ENCODE measurements around the gene HRAS. TPM values are rescaled to one million over a fixed set of nuclear protein-coding genes. Genes with fewer than 3 reads are reported as not detected.
A peak's percentile ranks its signal among the peaks of the same experiment; 100 is the strongest.

Gene HRAS
- total and polyA plus RNA-seq, 8 donors: 14.2 to 181 (median 70.8) TPM

DNA sequence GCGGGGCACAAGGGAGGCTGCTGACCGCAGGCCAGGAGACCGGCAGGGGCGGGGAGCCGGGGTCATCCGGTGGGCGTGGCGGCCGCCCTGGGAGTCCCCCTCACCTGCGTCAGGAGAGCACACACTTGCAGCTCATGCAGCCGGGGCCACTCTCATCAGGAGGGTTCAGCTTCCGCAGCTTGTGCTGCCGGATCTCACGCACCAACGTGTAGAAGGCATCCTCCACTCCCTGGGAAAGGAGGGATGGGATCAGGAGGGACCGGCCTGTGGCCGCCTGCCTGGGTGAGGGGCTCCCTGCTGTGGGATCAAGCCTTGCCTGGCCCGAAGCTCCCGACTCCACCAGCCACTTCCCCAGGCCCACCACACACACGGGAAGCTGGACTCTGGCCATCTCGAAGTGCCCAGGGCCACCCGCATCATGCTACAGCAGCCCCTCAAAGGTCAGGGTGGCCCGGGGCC, 2.8 kb downstream of the HRAS start:
- H3K4me3 ChIP-seq: no peak overlapping the region
- H3K27ac ChIP-seq: no peak overlapping the region
- no peak for TF ChIP-seq EP300 (IDR thresholded peaks at IDR 0.05)
- TF ChIP-seq POLR2AphosphoS5 (IDR thresholded peaks at IDR 0.05): no peak
- no peak for TF ChIP-seq POLR2A (IDR thresholded peaks at IDR 0.05)
- TF ChIP-seq CTCF (IDR thresholded peaks at IDR 0.05): no peak
- no peaks in the 10 kb centered on the region for H3K9me3 ChIP-seq
- DNase-seq: peak in 1 of 2 donors; percentile 39
- H3K36me3 ChIP-seq: peaks cover 13 to 36% (median 33%) of the 10 kb centered on the region in 4 donors
- H3K4me1 ChIP-seq: peaks cover 33 to 42% (median 41%) of the 10 kb centered on the region in 4 donors
- intact Hi-C loops (cut with DNase I; ENCODE audit: low total_unique reads): no loop called here
- 70 to 84% (median 79%) methylated on average over 15 to 23 of the region's 23 CpGs for WGBS, 5 donors
- H3K27me3 ChIP-seq: peaks cover 0 to 13% (median 0%) of the 10 kb centered on the region in 3 donors

DNA sequence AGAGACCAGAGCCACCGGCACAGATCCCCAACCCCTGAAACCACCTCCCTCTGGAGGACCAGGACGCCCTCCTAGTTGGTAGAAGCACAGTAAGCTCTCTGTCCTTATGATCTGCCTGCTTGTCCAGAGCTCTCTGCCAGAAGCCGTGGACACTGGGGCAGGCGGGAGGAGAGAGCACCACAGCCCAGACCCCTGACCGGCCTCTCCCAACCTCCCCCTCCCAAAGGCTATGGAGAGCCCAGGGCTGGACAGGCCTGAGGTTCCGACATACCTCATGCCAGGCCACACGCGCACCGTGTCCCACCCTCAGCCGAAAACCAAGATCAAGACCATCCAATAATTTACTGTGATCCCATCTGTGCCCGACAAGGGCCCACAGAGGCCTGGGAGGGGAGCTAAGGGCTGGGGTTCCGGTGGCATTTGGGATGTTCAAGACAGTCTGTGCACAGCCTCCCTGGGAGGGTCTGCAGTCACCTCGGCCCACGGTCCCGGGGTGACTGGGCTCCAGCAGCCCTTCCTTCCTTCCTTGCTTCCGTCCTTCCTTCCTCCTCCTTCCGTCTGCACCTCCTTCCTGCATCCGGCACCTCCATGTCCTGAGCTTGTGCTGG, 3.4 kb downstream of the HRAS start:
- H3K36me3 ChIP-seq: peaks cover 13 to 36% (median 33%) of the 10 kb centered on the region in 4 donors
- no peak for TF ChIP-seq POLR2AphosphoS5 (IDR thresholded peaks at IDR 0.05)
- TF ChIP-seq EP300 (IDR thresholded peaks at IDR 0.05): no peak
- no peak for TF ChIP-seq POLR2A (IDR thresholded peaks at IDR 0.05)
- no peak for TF ChIP-seq CTCF (IDR thresholded peaks at IDR 0.05)
- H3K27ac ChIP-seq: no peak overlapping the region
- intact Hi-C loops (cut with DNase I; ENCODE audit: low total_unique reads): no loop called here
- 84 to 88% (median 87%) methylated on average over 16 to 18 of the region's 18 CpGs for WGBS, 5 donors
- H3K4me1 ChIP-seq: peaks cover 27 to 37% (median 36%) of the 10 kb centered on the region in 4 donors
- H3K27me3 ChIP-seq: peaks cover 0 to 8% (median 0%) of the 10 kb centered on the region in 3 donors
- H3K9me3 ChIP-seq: no peaks in the 10 kb centered on the region
- H3K4me3 ChIP-seq: no peak overlapping the region
- DNase-seq: peak in 1 of 2 donors; percentile 3

DNA sequence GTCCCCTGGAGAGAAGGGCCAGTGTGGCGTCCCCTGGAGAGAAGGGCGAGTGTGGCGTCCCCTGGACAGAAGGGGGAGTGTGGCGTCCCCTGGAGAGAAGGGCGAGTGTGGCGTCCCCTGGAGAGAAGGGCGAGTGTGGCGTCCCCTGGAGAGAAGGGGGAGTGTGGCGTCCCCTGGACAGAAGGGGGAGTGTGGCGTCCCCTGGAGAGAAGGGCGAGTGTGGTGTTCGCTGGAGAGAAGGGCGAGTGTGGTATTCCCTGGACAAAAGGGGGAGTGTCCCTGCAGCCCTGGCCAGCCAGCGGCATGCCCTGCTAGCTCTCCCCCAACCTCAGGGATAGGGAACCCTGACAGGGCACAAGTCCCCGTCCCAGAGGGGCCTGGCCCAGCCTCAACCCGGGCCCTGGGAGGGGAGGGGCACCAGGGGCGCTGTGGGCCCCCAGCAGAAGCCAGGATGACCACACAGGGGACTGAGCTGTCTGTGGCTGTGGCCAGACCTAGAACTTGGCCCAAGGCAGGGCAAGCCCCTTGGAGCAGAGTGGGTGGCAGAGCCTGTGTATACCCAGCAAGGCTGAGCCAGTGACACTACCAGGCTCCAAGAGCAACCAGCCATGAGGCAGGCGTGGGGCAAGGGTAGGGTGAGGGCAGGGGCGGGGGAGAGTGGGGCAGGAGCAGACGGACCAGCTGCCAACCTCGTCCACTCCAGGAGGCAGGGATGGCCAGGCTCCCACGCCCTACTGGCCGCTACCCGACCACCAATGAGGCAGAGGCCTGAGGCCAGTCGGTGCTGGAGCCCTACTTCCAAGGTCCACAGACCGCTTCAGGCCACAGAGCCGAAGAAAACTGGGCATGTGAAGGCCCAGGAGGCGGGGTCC, 4.2 kb downstream of the HRAS start:
- TF ChIP-seq POLR2A (IDR thresholded peaks at IDR 0.05): no peak
- no peak for TF ChIP-seq EP300 (IDR thresholded peaks at IDR 0.05)
- no peak for TF ChIP-seq POLR2AphosphoS5 (IDR thresholded peaks at IDR 0.05)
- no peak for TF ChIP-seq CTCF (IDR thresholded peaks at IDR 0.05)
- DNase-seq: peak in 1 of 2 donors; percentile 7

DNA sequence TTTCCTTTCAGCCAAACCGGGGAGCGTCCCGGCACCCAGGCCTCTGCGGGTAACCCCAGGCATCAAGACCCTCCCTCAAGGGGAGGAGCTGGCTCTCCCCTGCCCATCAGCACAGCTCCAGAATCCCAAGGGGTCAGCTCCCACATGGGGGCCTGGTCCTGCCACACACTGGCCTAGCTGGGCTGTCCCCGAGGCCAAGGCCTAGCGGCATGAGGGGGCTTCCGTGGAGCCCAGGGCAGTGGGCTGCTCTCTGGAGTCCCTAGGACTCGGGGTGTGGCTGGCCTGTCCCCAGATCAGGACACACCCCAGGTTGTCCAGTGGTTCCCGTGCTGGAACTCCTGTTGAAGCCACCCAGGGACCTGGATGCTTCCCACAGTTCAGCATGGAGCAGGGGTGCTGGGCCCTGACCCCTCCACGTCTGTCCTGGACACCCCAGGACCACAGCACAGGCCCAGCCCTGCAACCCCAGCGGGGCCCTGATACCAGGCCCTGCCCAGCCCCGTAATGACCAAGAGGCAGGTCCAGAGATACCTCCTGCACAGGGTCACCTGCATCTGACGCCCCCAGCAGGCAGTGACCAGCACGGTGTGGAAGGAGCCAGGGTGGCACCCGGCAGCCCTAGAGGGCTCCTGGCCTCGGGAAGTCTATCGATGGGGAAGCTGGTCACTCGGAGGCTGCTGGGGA, 5.5 kb downstream of the HRAS start:
- Histone ChIP-seq H3K27me3 (no peaks in the 10 kb centered on the region), H3K4me3 (no peak overlapping the region), H3K9me3 (no peaks in the 10 kb centered on the region), H3K27ac (no peak overlapping the region), H3K4me1 (peaks cover 14 to 24% (median 22%) of the 10 kb centered on the region in 4 donors), H3K36me3 (peaks cover 13 to 36% (median 33%) of the 10 kb centered on the region in 4 donors)
- peak in 1 of 2 donors; percentile 2 for DNase-seq
- TF ChIP-seq EP300 (IDR thresholded peaks at IDR 0.05): no peak
- TF ChIP-seq CTCF (IDR thresholded peaks at IDR 0.05): no peak
- TF ChIP-seq POLR2AphosphoS5 (IDR thresholded peaks at IDR 0.05): no peak
- no peak for TF ChIP-seq POLR2A (IDR thresholded peaks at IDR 0.05)
- intact Hi-C loops (cut with DNase I; ENCODE audit: low total_unique reads): no loop called here
- 68 to 79% (median 76%) methylated on average over 11 to 18 of the region's 18 CpGs for WGBS, 5 donors

More for the DNA sequence above, 4.2 kb downstream of the HRAS start:
- Histone ChIP-seq H3K27ac (no peak overlapping the region), H3K4me3 (no peak overlapping the region), H3K9me3 (no peaks in the 10 kb centered on the region), H3K36me3 (peaks cover 13 to 36% (median 33%) of the 10 kb centered on the region in 4 donors), H3K4me1 (peaks cover 20 to 28% (median 28%) of the 10 kb centered on the region in 4 donors), H3K27me3 (no peaks in the 10 kb centered on the region)
- WGBS, 5 donors: 85 to 91% (median 89%) methylated on average over 20 to 28 of the region's 28 CpGs
- intact Hi-C loops (cut with DNase I; ENCODE audit: low total_unique reads): no loop called here

All from stomach (tissue), 9 donors.